K562 (cell line): ENCODE data around the gene HYI. TPM values are rescaled to one million over a fixed set of nuclear protein-coding genes. Genes with fewer than 3 reads are reported as not detected.
"Not testable (repeated sequence)": the region's sequence is repeated elsewhere in the genome, so short reads cannot be mapped to it uniquely, and the experiment has no call there.

ENCODE experiments used
- ATAC-seq: fragments of 200-7000 bp; cut with Tn5 transposase; 3 replicates; pipeline ENCODE4 v1.9.1; 2020; ENCODE audit warnings: moderate library complexity
- BruUV-seq: library from RNA; stranded (reverse); fragments of 400-500 nt; replicated peaks from 2 replicates; lab custom pipeline; 2021; lab: Mats Ljungman, UMichigan
- CTCF ChIA-PET: fragments of 300-600 bp; formaldehyde crosslinking; extraction: SDS; loops from one replicate; lab custom pipeline; 2021; ENCODE audit warnings: low intra/inter-chr PET ratio; lab: Yijun Ruan, JAX
- POLR2A ChIA-PET: fragments of 300-600, 350-650 bp; sonication (Branson Sonifier 250); formaldehyde crosslinking; extraction: SDS; loops from one replicate; lab custom pipeline; 2021; ENCODE audit warnings: antibody characterized with exemption, inconsistent platforms; lab: Yijun Ruan, JAX
- DNase-seq, 4 experiments: peaks; one replicate each; pipeline versions ENCODE4 v3.0.0 to v3.0.0-alpha.2; 2011 to 2018; ENCODE audit warnings: low spot score in 3 of 4, mixed read lengths in 3 of 4; ENCODE audit errors: extremely low read depth in 1 of 4
- FAIRE-seq: peaks from 2 replicates; lab custom pipeline; 2011; peaks lifted over from hg19 to GRCh38; lab: Jason Lieb, UNC
- H2AFZ ChIP-seq: 2 replicates; pipeline ENCODE4 v1.6.0; 2011; ENCODE audit warnings: low read depth, low read length, control low read depth, inconsistent platforms
- H3K27ac ChIP-seq: fragments of 200-600 bp; 3 replicates; pipeline ENCODE4 v1.8.0; 2011; ENCODE audit warnings: low read depth, mild to moderate bottlenecking, control low read depth, inconsistent platforms, low read length, moderate library complexity, mixed read lengths; ENCODE audit errors: extremely low read depth
- H3K27me3 ChIP-seq, 2 experiments: fragments of 300-600 bp in 1 of 2; 2 replicates in 1 of 2; 3 replicates in 1 of 2; pipeline versions ENCODE4 v1.6.0 to v1.8.0; 2011; ENCODE audit warnings: inconsistent platforms in 2 of 2, low read length in 2 of 2, mild to moderate bottlenecking in 1 of 2, mixed read lengths in 1 of 2, moderate library complexity in 1 of 2; ENCODE audit not compliant: control insufficient read depth in 2 of 2, insufficient read depth in 2 of 2
- H3K36me3 ChIP-seq: fragments of 300-600 bp; 3 replicates; pipeline ENCODE4 v1.8.0; 2011; ENCODE audit warnings: mild to moderate bottlenecking, low read length, inconsistent platforms; ENCODE audit not compliant: control insufficient read depth, insufficient read depth
- H3K4me1 ChIP-seq, 2 experiments: fragments of 200-600 bp in 1 of 2; replicated peaks in 1 of 2; 2 replicates in 1 of 2; 3 replicates in 1 of 2; pipeline versions ENCODE4 v1.5.1 to v1.8.0; 2011; ENCODE audit warnings: inconsistent platforms in 2 of 2, low read length in 2 of 2, mild to moderate bottlenecking in 1 of 2, mixed read lengths in 1 of 2, moderate library complexity in 1 of 2; ENCODE audit not compliant: control insufficient read depth in 2 of 2, insufficient read depth in 2 of 2
- H3K4me2 ChIP-seq: 2 replicates; pipeline ENCODE4 v1.6.1; 2011; ENCODE audit warnings: low read length, control low read depth, inconsistent platforms, mixed read lengths; ENCODE audit not compliant: insufficient read depth
- H3K4me3 ChIP-seq: fragments of 200-600 bp; sonication (generic), shearing (Covaris generic); 2 replicates; pipeline ENCODE4 v1.5.1; 2016; ENCODE audit warnings: control low read depth, inconsistent platforms
- H3K79me2 ChIP-seq: fragments of 200-600 bp; 3 replicates; pipeline ENCODE4 v1.8.0; 2011; ENCODE audit warnings: low read length, inconsistent platforms; ENCODE audit not compliant: control insufficient read depth, insufficient read depth
- H3K9ac ChIP-seq, 2 experiments: 2 replicates each; pipeline versions ENCODE4 v1.6.0 to v1.6.1; 2011; ENCODE audit warnings: low read depth in 2 of 2, low read length in 2 of 2, control low read depth in 1 of 2, inconsistent platforms in 1 of 2, mild to moderate bottlenecking in 1 of 2, mixed read lengths in 1 of 2; ENCODE audit not compliant: insufficient read depth in 1 of 2
- H3K9me1 ChIP-seq: one replicate; pipeline ENCODE4 v1.6.0; 2011; ENCODE audit warnings: inconsistent platforms, mild to moderate bottlenecking, low read length, moderate library complexity; ENCODE audit not compliant: control insufficient read depth, insufficient read depth
- H3K9me3 ChIP-seq: replicated peaks from 2 replicates; pipeline ENCODE4 v1.5.1; 2011; ENCODE audit warnings: low read depth, low read length, inconsistent platforms; ENCODE audit not compliant: control insufficient read depth, insufficient read depth
- H4K20me1 ChIP-seq: replicated peaks from 2 replicates; pipeline ENCODE4 v1.6.1; 2011; ENCODE audit warnings: low read length, inconsistent platforms, mixed read lengths; ENCODE audit not compliant: control insufficient read depth, insufficient read depth
- ATF1 ChIP-seq, 2 experiments: fragments of 450-650 bp in 1 of 2; IDR thresholded peaks; 2 replicates each; pipeline ENCODE4 v1.6.1; 2016; ENCODE audit warnings: missing compliant biosample characterization in 1 of 2, missing genetic modification characterization in 1 of 2
- ATF7 ChIP-seq: fragments of 450-650 bp; IDR thresholded peaks from 2 replicates; pipeline ENCODE4 v1.7.1; 2014; ENCODE audit warnings: mild to moderate bottlenecking, moderate library complexity
- CEBPG ChIP-seq, 3 experiments: fragments of 200-800 bp in 1 of 3; sonication (Bioruptor generic) in 1 of 3; sonication (generic) in 1 of 3; formaldehyde crosslinking in 1 of 3; IDR thresholded peaks in 2 of 3; conservative IDR thresholded peaks in 1 of 3; 2 replicates each; pipeline versions ENCODE4 v1.6.1 to v1.8.0; 2016 to 2022; ENCODE audit warnings: missing compliant biosample characterization in 2 of 3, missing genetic modification characterization in 2 of 3, mild to moderate bottlenecking in 1 of 3, missing genetic modification reagents in 1 of 3
- CTBP1 ChIP-seq: fragments of 450-650 bp; IDR thresholded peaks from 2 replicates; pipeline ENCODE4 v1.6.1; 2016; ENCODE audit warnings: borderline replicate concordance
- ESRRA ChIP-seq: fragments of 450-650 bp; IDR thresholded peaks from 2 replicates; pipeline ENCODE4 v1.6.1; 2014; ENCODE audit warnings: low read depth, mild to moderate bottlenecking, moderate library complexity, borderline replicate concordance
- FOSL1 ChIP-seq: fragments of 200-800 bp; sonication (Bioruptor generic); conservative IDR thresholded peaks from 2 replicates; pipeline ENCODE4 v1.6.1; 2016; ENCODE audit warnings: missing genetic modification characterization, missing compliant biosample characterization
- JUN ChIP-seq, 2 experiments: sonication (generic) in 1 of 2; formaldehyde crosslinking in 1 of 2; IDR thresholded peaks; 2 replicates each; pipeline versions ENCODE4 v1.6.1 to v1.8.0; 2012 to 2022; ENCODE audit warnings: borderline replicate concordance in 2 of 2, mild to moderate bottlenecking in 2 of 2, improper control_type of control experiment in 1 of 2, low read depth in 1 of 2, low read length in 1 of 2, missing genetic modification reagents in 1 of 2
- JUNB ChIP-seq: fragments of 450-650 bp; formaldehyde crosslinking; conservative IDR thresholded peaks from 2 replicates; pipeline ENCODE4 v1.4.0; 2020; ENCODE audit warnings: mild to moderate bottlenecking
- JUND ChIP-seq, 2 experiments: IDR thresholded peaks; 2 replicates in 1 of 2; 3 replicates in 1 of 2; pipeline ENCODE4 v1.6.1; 2011; ENCODE audit warnings: borderline replicate concordance in 2 of 2, low read depth in 2 of 2, low read length in 2 of 2, improper control_type of control experiment in 1 of 2, missing biosample characterization in 1 of 2, missing genetic modification characterization in 1 of 2, missing genetic modification reagents in 1 of 2
- SMARCA4 ChIP-seq: fragments of 450-650 bp; IDR thresholded peaks from 2 replicates; pipeline ENCODE4 v1.6.1; 2016
- SMARCE1 ChIP-seq: fragments of 450-650 bp; IDR thresholded peaks from 2 replicates; pipeline ENCODE4 v1.7.1; 2016; ENCODE audit warnings: mild to moderate bottlenecking
- SOX6 ChIP-seq: fragments of 450-650 bp; IDR thresholded peaks from 2 replicates; pipeline ENCODE4 v1.6.1; 2014; ENCODE audit warnings: mild to moderate bottlenecking
- TEAD1 ChIP-seq, 2 experiments: fragments of 450-650 bp in 1 of 2; sonication (generic) in 1 of 2; formaldehyde crosslinking; IDR thresholded peaks; 2 replicates each; pipeline versions ENCODE4 v1.4.0 to v1.8.0; 2020 to 2022; ENCODE audit warnings: mild to moderate bottlenecking in 2 of 2, missing genetic modification reagents in 1 of 2
- TEAD4 ChIP-seq, 2 experiments: sonication (generic) in 1 of 2; formaldehyde crosslinking in 1 of 2; IDR thresholded peaks; 2 replicates each; pipeline versions ENCODE4 v1.6.1 to v1.8.0; 2012 to 2022; ENCODE audit warnings: borderline replicate concordance in 1 of 2, inconsistent platforms in 1 of 2, low read length in 1 of 2, mild to moderate bottlenecking in 1 of 2, missing genetic modification reagents in 1 of 2
- WGBS: fragments of 100-300 bp; shearing (Covaris generic); methylation state at CpG from one replicate; pipeline ENCODE4 v1.1.6; 2016; ENCODE audit warnings: low coverage, mixed read lengths; ENCODE audit not compliant: insufficient coverage; ENCODE audit errors: missing lambda C conversion rate; 5-methylcytosine and 5-hydroxymethylcytosine counted together
- in situ Hi-C: fragments of 300-500 bp; cut with MboI; formaldehyde crosslinking; loops from 4 replicates; pipeline ENCODE4 v1.15.0; 2018; ENCODE audit warnings: inconsistent platforms, mixed read lengths
- intact Hi-C: fragments of 100-400 bp; cut with micrococcal nuclease; formaldehyde crosslinking; loops from 2 replicates; pipeline ENCODE4 v1.14.2; 2022
- polyA plus RNA-seq, 8 experiments: library from polyadenylated mRNA; depleted of rRNA in 4 of 8; stranded (reverse) in 5 of 8; unstranded in 3 of 8; fragments of >200 nt; fragmentation: Nextera tagmentation in 2 of 8; fragmentation: Illumina TruSeq in 1 of 8; extraction: Ambion mirVana in 2 of 8; extraction: Trizol in 1 of 8; gene quantifications; 2 replicates each; pipeline versions ENCODE4 v1.2.1 to v1.2.3, GENCODE V29; 2011 to 2014; ENCODE audit warnings: inconsistent platforms in 1 of 8, missing spikeins in 1 of 8
- total RNA-seq, 7 experiments: library from RNA; depleted of rRNA in 6 of 7; stranded (reverse); fragments of >200 nt in 6 of 7; fragmentation: Illumina TruSeq in 2 of 7; extraction: Trizol in 2 of 7; gene quantifications; 2 replicates each; pipeline versions ENCODE4 v1.2.1 to v1.2.3, GENCODE V29; 2011 to 2021; ENCODE audit warnings: low replicate concordance in 1 of 7

HYI gene
- total and polyA plus RNA-seq, 9 of the 15 experiments (the other 6 are each of a cell fraction or from before 2014, with no cell fraction given) = 0.04 to 4.1 (median 1.4) TPM; not detected in 1

- H4K20me1 ChIP-seq; H3K9ac ChIP-seq; H2AFZ ChIP-seq; H3K4me1 ChIP-seq; H3K9me1 ChIP-seq; BruUV-seq; CTCF ChIA-PET; H3K4me2 ChIP-seq; H3K9me3 ChIP-seq; POLR2A ChIA-PET; H3K27ac ChIP-seq; H3K79me2 ChIP-seq; H3K36me3 ChIP-seq; intact Hi-C loops; H3K4me3 ChIP-seq; DNase-seq; in situ Hi-C loops; TF ChIP-seq JUN (CRISPR knock-in tag; IDR thresholded peaks at IDR 0.05; ENCODE audit: borderline replicate concordance); TEAD4 (CRISPR knock-in tag; IDR thresholded peaks at IDR 0.05; ENCODE audit: borderline replicate concordance); ATF1 (CRISPR knock-in tag; IDR thresholded peaks at IDR 0.05); CEBPG (CRISPR knock-in tag; IDR thresholded peaks at IDR 0.05): not testable (repeated sequence)
- ATAC-seq (peak; percentile 38; the same call in 1 of the 3 replicates), FAIRE-seq (peak; percentile 73)
- peaks cover 16 to 19% of the 10 kb centered on the region in 2 experiments for H3K27me3 ChIP-seq
- 15% methylated on average over 8 of the region's 10 CpGs for WGBS
- peak; percentile 68; the same call in 1 of the 2 replicates for TF ChIP-seq SMARCA4
- TF ChIP-seq CTBP1 = peak; percentile 95
- peak; percentile 71; the same call in 1 of the 2 replicates for TF ChIP-seq SMARCE1
- peak in 1 of 2 experiments; percentile 71; a peak in 1 of 4 replicates for TF ChIP-seq TEAD1 (CRISPR knock-in tag; IDR thresholded peaks at IDR 0.05)
- TF ChIP-seq FOSL1 (tag) = peak; percentile 92
- peak; percentile 43; the same call in 1 of the 2 replicates for TF ChIP-seq ESRRA
- peak; percentile 19; the same call in 1 of the 2 replicates for TF ChIP-seq SOX6
- TF ChIP-seq JUNB (CRISPR knock-in tag) = peak; percentile 74; the same call in 1 of the 2 replicates
- TF ChIP-seq JUN (IDR thresholded peaks at IDR 0.05; ENCODE audit: borderline replicate concordance, low read depth, low read length) = 0 out of 2 replicates have a peak, but pooled peaks have one; percentile 26
- TF ChIP-seq JUND (IDR thresholded peaks at IDR 0.05; ENCODE audit: borderline replicate concordance, low read depth, low read length) = peak; percentile 53
- peak; percentile 74; the same call in 1 of the 3 replicates for TF ChIP-seq JUND (tag; IDR thresholded peaks at IDR 0.05; ENCODE audit: borderline replicate concordance, low read depth, low read length)
- peak; percentile 96 for TF ChIP-seq ATF7
- peak; percentile 44; the same call in 1 of the 2 replicates for TF ChIP-seq TEAD4 (IDR thresholded peaks at IDR 0.05; ENCODE audit: low read length)
- TF ChIP-seq ATF1 (tag; IDR thresholded peaks at IDR 0.05) = peak; percentile 64
- TF ChIP-seq CEBPG (tag; conservative IDR thresholded peaks at IDR 0.05 in 1 of 2, IDR thresholded peaks at IDR 0.05 in 1 of 2) = peak; percentile 23 to 65; a peak in 2 of 4 replicates
Observed at GRCh38 chr1:43475611-43476401, 22.1 kb upstream of the HYI start.
